ENCODE results near the gene VCX2.

- no peak for TF ChIP-seq CTCF (IDR thresholded peaks at IDR 0.05)
- no peak for TF ChIP-seq EZH2 (IDR thresholded peaks at IDR 0.05)
- no peak for TF ChIP-seq EZH2phosphoT487 (IDR thresholded peaks at IDR 0.05)
Observed at GRCh38 chrX:8201896-8202331, 30.8 kb upstream of the VCX2 start.

Measured in neural progenitor cell (in vitro differentiated cells).